ENCODE results near the gene ADAM30. TPM values are rescaled to one million over a fixed set of nuclear protein-coding genes. Genes with fewer than 3 reads are reported as not detected.

The ADAM30 gene
- total and polyA plus RNA-seq, 2 experiments from 2014 or later = not detected

GRCh38 chr1:119917304-119918055 is 21.2 kb upstream of the ADAM30 start:
- no peaks in the 10 kb centered on the region for H3K9me2 ChIP-seq (replicated peaks; ENCODE audit: insufficient read depth)
- WGBS (ENCODE audit: low lambda C conversion rate, missing lambda C conversion rate) = 94% methylated on average over 5 of the region's 5 CpGs

GRCh38 chr1:119915517-119915916 is 19.2 kb upstream of the ADAM30 start:
- Histone ChIP-seq H3K4me1 (ENCODE audit: insufficient read depth) (no peaks in the 10 kb centered on the region), H3K27me3 (no peaks in the 10 kb centered on the region), H2AFZ (no peak overlapping the region), H3K4me3 (no peak overlapping the region), H3K9me2 (replicated peaks; ENCODE audit: insufficient read depth) (no peaks in the 10 kb centered on the region), H3K36me3 (replicated peaks; ENCODE audit: insufficient read depth, low read depth) (peaks cover 15% of the 10 kb centered on the region), H3K4me2 (no peak overlapping the region), H3K27ac (no peak overlapping the region), H3K79me2 (no peaks in the 10 kb centered on the region), H4K20me1 (ENCODE audit: insufficient read depth, poor library complexity, severe bottlenecking) (no peaks in the 10 kb centered on the region), H3K9me3 (ENCODE audit: low read depth) (no peaks in the 10 kb centered on the region)
- TF ChIP-seq EZH2 (IDR thresholded peaks at IDR 0.05; ENCODE audit: borderline replicate concordance) = no peak
- no peak for TF ChIP-seq EZH2phosphoT487 (IDR thresholded peaks at IDR 0.05; ENCODE audit: low read depth, severe bottlenecking, unreplicated experiment)
- no peak for TF ChIP-seq CTCF (IDR thresholded peaks at IDR 0.05; ENCODE audit: poor library complexity)
- 97% methylated on average over 6 of the region's 6 CpGs for WGBS (ENCODE audit: low lambda C conversion rate, missing lambda C conversion rate)
- DNase-seq (ENCODE audit: low spot score) = no peak

More at GRCh38 chr1:119917304-119918055, 21.2 kb upstream of the ADAM30 start:
- H3K27me3 ChIP-seq = no peaks in the 10 kb centered on the region
- H3K79me2 ChIP-seq = no peaks in the 10 kb centered on the region
- no peak overlapping the region for H3K4me3 ChIP-seq
- no peak for TF ChIP-seq CTCF (IDR thresholded peaks at IDR 0.05; ENCODE audit: poor library complexity)
- TF ChIP-seq EZH2phosphoT487 (IDR thresholded peaks at IDR 0.05; ENCODE audit: low read depth, severe bottlenecking, unreplicated experiment) = no peak
- no peak for TF ChIP-seq EZH2 (IDR thresholded peaks at IDR 0.05; ENCODE audit: borderline replicate concordance)
- H2AFZ ChIP-seq = no peak overlapping the region
- H3K36me3 ChIP-seq (replicated peaks; ENCODE audit: insufficient read depth, low read depth) = peaks cover 15% of the 10 kb centered on the region
- H3K4me2 ChIP-seq = no peak overlapping the region
- H3K27ac ChIP-seq = no peak overlapping the region
- DNase-seq (ENCODE audit: low spot score) = no peak
- H3K4me1 ChIP-seq (ENCODE audit: insufficient read depth) = no peaks in the 10 kb centered on the region
- no peaks in the 10 kb centered on the region for H3K9me3 ChIP-seq (ENCODE audit: low read depth)
- no peaks in the 10 kb centered on the region for H4K20me1 ChIP-seq (ENCODE audit: insufficient read depth, poor library complexity, severe bottlenecking)

GRCh38 chr1:119914071-119914470 is 17.8 kb upstream of the ADAM30 start:
- no peaks in the 10 kb centered on the region for H3K79me2 ChIP-seq
- no peak overlapping the region for H2AFZ ChIP-seq
- no peaks in the 10 kb centered on the region for H3K9me3 ChIP-seq (ENCODE audit: low read depth)
- WGBS (ENCODE audit: low lambda C conversion rate, missing lambda C conversion rate) = 63% methylated on average over 1 of the region's 1 CpG
- no peaks in the 10 kb centered on the region for H3K27me3 ChIP-seq
- no peak overlapping the region for H3K4me3 ChIP-seq
- peaks cover 15% of the 10 kb centered on the region for H3K36me3 ChIP-seq (replicated peaks; ENCODE audit: insufficient read depth, low read depth)
- H4K20me1 ChIP-seq (ENCODE audit: insufficient read depth, poor library complexity, severe bottlenecking) = no peaks in the 10 kb centered on the region
- no peak for DNase-seq (ENCODE audit: low spot score)
- H3K4me2 ChIP-seq = no peak overlapping the region
- TF ChIP-seq EZH2 (IDR thresholded peaks at IDR 0.05; ENCODE audit: borderline replicate concordance) (no peak), EZH2phosphoT487 (IDR thresholded peaks at IDR 0.05; ENCODE audit: low read depth, severe bottlenecking, unreplicated experiment) (no peak), CTCF (IDR thresholded peaks at IDR 0.05; ENCODE audit: poor library complexity) (no peak)
- no peaks in the 10 kb centered on the region for H3K4me1 ChIP-seq (ENCODE audit: insufficient read depth)
- H3K27ac ChIP-seq = no peak overlapping the region
- H3K9me2 ChIP-seq (replicated peaks; ENCODE audit: insufficient read depth) = no peaks in the 10 kb centered on the region

Data from hepatocyte (in vitro differentiated cells).